Ishikawa (cell line): ENCODE results near the gene NUDCD3.

ENCODE experiments used
- CEBPB ChIP-seq: IDR thresholded peaks from 2 replicates; pipeline ENCODE4 v1.6.1; 2012
- CREB1 ChIP-seq: IDR thresholded peaks from 2 replicates; pipeline ENCODE4 v1.6.1; 2012; ENCODE audit warnings: low read depth
- EGR1 ChIP-seq: IDR thresholded peaks from 2 replicates; pipeline ENCODE4 v1.6.1; 2012
- EP300 ChIP-seq: IDR thresholded peaks from 2 replicates; pipeline ENCODE4 v1.6.1; 2012; ENCODE audit warnings: borderline replicate concordance
- FOXM1 ChIP-seq: IDR thresholded peaks from 2 replicates; pipeline ENCODE4 v1.6.1; 2012; ENCODE audit warnings: low read depth, borderline replicate concordance
- MAX ChIP-seq: IDR thresholded peaks from 2 replicates; pipeline ENCODE4 v1.6.1; 2012
- NFIC ChIP-seq: IDR thresholded peaks from 2 replicates; pipeline ENCODE4 v1.6.1; 2012
- RAD21 ChIP-seq: IDR thresholded peaks from 2 replicates; pipeline ENCODE4 v1.6.1; 2012; ENCODE audit warnings: low read depth
- REST ChIP-seq: IDR thresholded peaks from 2 replicates; pipeline ENCODE4 v1.6.1; 2012; ENCODE audit warnings: low read depth, mild to moderate bottlenecking
- TAF1 ChIP-seq: IDR thresholded peaks from 2 replicates; pipeline ENCODE4 v1.6.1; 2012; ENCODE audit warnings: low read depth, mild to moderate bottlenecking
- TCF12 ChIP-seq: IDR thresholded peaks from 2 replicates; pipeline ENCODE4 v1.6.1; 2012; ENCODE audit warnings: low read depth
- TEAD4 ChIP-seq: IDR thresholded peaks from 2 replicates; pipeline ENCODE4 v1.6.1; 2012
- USF1 ChIP-seq: IDR thresholded peaks from 2 replicates; pipeline ENCODE4 v1.6.1; 2012
- YY1 ChIP-seq: IDR thresholded peaks from 2 replicates; pipeline ENCODE4 v1.6.1; 2012; ENCODE audit warnings: low read depth
- ZBTB7A ChIP-seq: IDR thresholded peaks from 2 replicates; pipeline ENCODE4 v1.6.1; 2012; ENCODE audit warnings: low read depth

The NUDCD3 gene

GRCh38 chr7:44386139-44386913 is 104.1 kb downstream of the NUDCD3 start:
- TF ChIP-seq USF1 (no peak), TCF12 (no peak), CREB1 (no peak), EP300 (no peak), NFIC (no peak), YY1 (no peak), REST (no peak), CEBPB (no peak), TAF1 (no peak), RAD21 (no peak), FOXM1 (no peak)

GRCh38 chr7:44385434-44386138 is 104.9 kb downstream of the NUDCD3 start:
- TF ChIP-seq EP300 (no peak), CEBPB (no peak), USF1 (no peak), MAX (no peak), EGR1 (no peak), RAD21 (no peak), YY1 (no peak), TAF1 (no peak), CREB1 (no peak), TCF12 (no peak), FOXM1 (no peak), REST (no peak), ZBTB7A (no peak), NFIC (no peak)

GRCh38 chr7:44384586-44385433 is 105.6 kb downstream of the NUDCD3 start:
- no peak for TF ChIP-seq TAF1
- TF ChIP-seq ZBTB7A: no peak
- no peak for TF ChIP-seq FOXM1
- no peak for TF ChIP-seq EGR1
- TF ChIP-seq MAX: no peak
- TF ChIP-seq NFIC: no peak
- TF ChIP-seq TEAD4: no peak
- TF ChIP-seq CREB1: no peak
- TF ChIP-seq CEBPB: no peak
- TF ChIP-seq EP300: no peak
- TF ChIP-seq RAD21: no peak

GRCh38 chr7:44383566-44383965 is 106.9 kb downstream of the NUDCD3 start:
- no peak for TF ChIP-seq REST
- TF ChIP-seq ZBTB7A: no peak
- no peak for TF ChIP-seq TEAD4
- TF ChIP-seq CREB1: no peak
- TF ChIP-seq FOXM1: no peak
- no peak for TF ChIP-seq EP300
- TF ChIP-seq YY1: no peak
- no peak for TF ChIP-seq USF1
- TF ChIP-seq TCF12: no peak
- no peak for TF ChIP-seq NFIC
- no peak for TF ChIP-seq CEBPB
